NT2/D1 (cell line): ENCODE measurements around the gene NLRC5.

Experiments
- DNase-seq: peaks from one replicate; pipeline ENCODE4 v3.0.0-alpha.2; 2011; ENCODE audit warnings: low read depth, low spot score
- H3K27me3 ChIP-seq: 2 replicates; pipeline ENCODE4 v1.6.0; 2011; ENCODE audit warnings: mild to moderate bottlenecking; ENCODE audit not compliant: insufficient read length, insufficient read depth
- H3K36me3 ChIP-seq: 2 replicates; pipeline ENCODE4 v1.6.1; 2011; ENCODE audit warnings: mild to moderate bottlenecking, low read length, mixed read lengths; ENCODE audit not compliant: insufficient read depth, insufficient read length
- H3K4me1 ChIP-seq: 2 replicates; pipeline ENCODE4 v1.5.1; 2011; ENCODE audit not compliant: insufficient read depth, insufficient read length
- H3K4me3 ChIP-seq: 2 replicates; pipeline ENCODE4 v1.5.1; 2011; ENCODE audit warnings: low read depth; ENCODE audit not compliant: insufficient read length
- H3K9ac ChIP-seq: 2 replicates; pipeline ENCODE4 v1.6.0; 2011; ENCODE audit warnings: low read depth; ENCODE audit not compliant: insufficient read length
- H3K9me3 ChIP-seq: 2 replicates; pipeline ENCODE4 v1.5.1; 2011; ENCODE audit warnings: mild to moderate bottlenecking, low read length; ENCODE audit not compliant: insufficient read depth
- SUZ12 ChIP-seq: IDR thresholded peaks from 2 replicates; pipeline ENCODE4 v1.6.1; 2011; ENCODE audit not compliant: insufficient read length, insufficient read depth; ENCODE audit errors: extremely low read depth
- YY1 ChIP-seq: IDR thresholded peaks from 2 replicates; pipeline ENCODE4 v1.6.1; 2011; ENCODE audit not compliant: insufficient read length, insufficient read depth
- ZNF274 ChIP-seq: IDR thresholded peaks from 2 replicates; pipeline ENCODE4 v1.6.1; 2011; ENCODE audit warnings: mild to moderate bottlenecking, low read depth, low read length

The NLRC5 gene

GRCh38 chr16:56953006-56953405, 36.4 kb upstream of the NLRC5 start:
- no peak overlapping the region for H3K4me3 ChIP-seq
- no peaks in the 10 kb centered on the region for H3K36me3 ChIP-seq
- DNase-seq: no peak
- no peaks in the 10 kb centered on the region for H3K27me3 ChIP-seq
- no peak for TF ChIP-seq SUZ12
- no peak for TF ChIP-seq YY1
- no peak for TF ChIP-seq ZNF274
- H3K9me3 ChIP-seq: peaks cover 26% of the 10 kb centered on the region
- H3K9ac ChIP-seq: no peak overlapping the region
- no peaks in the 10 kb centered on the region for H3K4me1 ChIP-seq

GRCh38 chr16:56956076-56956475, 33.3 kb upstream of the NLRC5 start:
- Histone ChIP-seq H3K4me3 (no peak overlapping the region), H3K9ac (no peak overlapping the region), H3K27me3 (no peaks in the 10 kb centered on the region), H3K4me1 (no peaks in the 10 kb centered on the region), H3K36me3 (no peaks in the 10 kb centered on the region), H3K9me3 (peaks cover 26% of the 10 kb centered on the region)
- DNase-seq: no peak
- TF ChIP-seq YY1 (no peak), SUZ12 (no peak), ZNF274 (no peak)

- TF ChIP-seq YY1 (no peak), ZNF274 (no peak), SUZ12 (no peak)
- H3K4me1 ChIP-seq: no peaks in the 10 kb centered on the region
- no peaks in the 10 kb centered on the region for H3K27me3 ChIP-seq
- no peak overlapping the region for H3K9ac ChIP-seq
- H3K9me3 ChIP-seq: peaks cover 26% of the 10 kb centered on the region
- no peaks in the 10 kb centered on the region for H3K36me3 ChIP-seq
- no peak for DNase-seq
- H3K4me3 ChIP-seq: no peak overlapping the region
Observed at GRCh38 chr16:56956756-56957155, 32.6 kb upstream of the NLRC5 start.

GRCh38 chr16:56960681-56961281, 28.6 kb upstream of the NLRC5 start:
- TF ChIP-seq SUZ12: no peak
- TF ChIP-seq ZNF274: no peak
- TF ChIP-seq YY1: no peak

GRCh38 chr16:56961386-56961785, 28.0 kb upstream of the NLRC5 start:
- no peak overlapping the region for H3K4me3 ChIP-seq
- H3K9ac ChIP-seq: no peak overlapping the region
- H3K36me3 ChIP-seq: no peaks in the 10 kb centered on the region
- H3K9me3 ChIP-seq: 0 out of 2 replicates have a peak, but pooled peaks cover 4% of the 10 kb centered on the region
- no peaks in the 10 kb centered on the region for H3K27me3 ChIP-seq
- H3K4me1 ChIP-seq: peaks cover 3% of the 10 kb centered on the region
- no peak for TF ChIP-seq ZNF274
- no peak for TF ChIP-seq YY1
- no peak for TF ChIP-seq SUZ12
- DNase-seq: no peak

More at GRCh38 chr16:56960681-56961281, 28.6 kb upstream of the NLRC5 start:
- Histone ChIP-seq H3K36me3 (no peaks in the 10 kb centered on the region), H3K4me3 (no peak overlapping the region), H3K9ac (no peak overlapping the region), H3K27me3 (no peaks in the 10 kb centered on the region), H3K9me3 (peaks cover 10% of the 10 kb centered on the region; the same call in 1 of the 2 replicates), H3K4me1 (peaks cover 3% of the 10 kb centered on the region)
- DNase-seq: no peak

GRCh38 chr16:56961851-56962281, 27.5 kb upstream of the NLRC5 start, which contains the start of gene CETP:
Gene CETP, plus strand, starts transcription at chr16:56961950. Its CDS starts 30 bp downstream, at chr16:56961980.
- TF ChIP-seq SUZ12: no peak
- no peak for TF ChIP-seq ZNF274
- TF ChIP-seq YY1: no peak
- Histone ChIP-seq H3K9me3 (no peaks in the 10 kb centered on the region), H3K27me3 (no peaks in the 10 kb centered on the region), H3K36me3 (no peaks in the 10 kb centered on the region), H3K4me1 (peaks cover 3% of the 10 kb centered on the region), H3K4me3 (no peak within 1 kb of the TSS), H3K9ac (no peak within 1 kb of the TSS)
- DNase-seq: no peak

- Histone ChIP-seq H3K36me3 (no peaks in the 10 kb centered on the region), H3K4me3 (no peak overlapping the region), H3K27me3 (no peaks in the 10 kb centered on the region), H3K4me1 (peaks cover 3% of the 10 kb centered on the region), H3K9ac (no peak overlapping the region), H3K9me3 (no peaks in the 10 kb centered on the region)
- DNase-seq: peak; percentile 92
- no peak for TF ChIP-seq ZNF274
- no peak for TF ChIP-seq YY1
- TF ChIP-seq SUZ12: no peak
Observed at GRCh38 chr16:56964243-56965148, 24.9 kb upstream of the NLRC5 start.
